GM18502 (cell line): ENCODE data around the gene TMEM167B.
A peak's percentile ranks its signal among the peaks of the same experiment; 100 is the strongest.
"Not testable (repeated sequence)": the region's sequence is repeated elsewhere in the genome, so short reads cannot be mapped to it uniquely, and the experiment has no call there.

Experiments used
- ATAC-seq: cut with Tn5 transposase; IDR thresholded peaks from one replicate; pipeline ENCODE4 v1.9.1; 2021; ENCODE audit warnings: mild to moderate bottlenecking; ENCODE audit not compliant: unreplicated experiment, poor library complexity

TMEM167B gene

GRCh38 chr1:109112652-109113285 is 22.2 kb downstream of the TMEM167B start:
- ATAC-seq, result peak; percentile 70

- ATAC-seq, result peak; percentile 59
Measured at GRCh38 chr1:109113590-109114341, 23.2 kb downstream of the TMEM167B start, which contains the start of gene ELAPOR1. ELAPOR1 (plus strand) TSS chr1:109114115; CDS start chr1:109114184, 69 bp downstream.

GRCh38 chr1:109114342-109114674 is 23.7 kb downstream of the TMEM167B start:
- ATAC-seq, result no peak

GRCh38 chr1:109115685-109116084 is 25.1 kb downstream of the TMEM167B start:
- ATAC-seq, result no peak

GRCh38 chr1:109116286-109116685 is 25.7 kb downstream of the TMEM167B start:
- no peak for ATAC-seq

GRCh38 chr1:109118089-109118488 is 27.5 kb downstream of the TMEM167B start:
- ATAC-seq, result no peak

GRCh38 chr1:109120356-109120755 is 29.8 kb downstream of the TMEM167B start:
- no peak for ATAC-seq

GRCh38 chr1:109131059-109131458 is 40.5 kb downstream of the TMEM167B start:
- ATAC-seq, result no peak

GRCh38 chr1:109131800-109132199 is 41.2 kb downstream of the TMEM167B start:
- no peak for ATAC-seq

GRCh38 chr1:109133002-109133706 is 42.6 kb downstream of the TMEM167B start:
- no peak for ATAC-seq

GRCh38 chr1:109133815-109134214 is 43.3 kb downstream of the TMEM167B start:
- ATAC-seq, result no peak

GRCh38 chr1:109134423-109134822 is 43.9 kb downstream of the TMEM167B start:
- ATAC-seq, result no peak

GRCh38 chr1:109135940-109136339 is 45.4 kb downstream of the TMEM167B start:
- ATAC-seq, result no peak

GRCh38 chr1:109136766-109137165 is 46.2 kb downstream of the TMEM167B start:
- no peak for ATAC-seq

- ATAC-seq, result no peak
Measured at GRCh38 chr1:109137958-109138357, 47.4 kb downstream of the TMEM167B start.

GRCh38 chr1:109138358-109138757 is 47.8 kb downstream of the TMEM167B start:
- ATAC-seq, result no peak

- no peak for ATAC-seq
Measured at GRCh38 chr1:109140392-109140791, 49.8 kb downstream of the TMEM167B start.

- no peak for ATAC-seq
Measured at GRCh38 chr1:109142260-109142659, 51.7 kb downstream of the TMEM167B start.

- not testable (repeated sequence) for ATAC-seq
Measured at GRCh38 chr1:109142725-109143124, 52.2 kb downstream of the TMEM167B start.
